Measurements from ENCODE around the gene RSRP1. TPM values are rescaled to one million over a fixed set of nuclear protein-coding genes. Genes with fewer than 3 reads are reported as not detected.
"Not testable (repeated sequence)": the region's sequence is repeated elsewhere in the genome, so short reads cannot be mapped to it uniquely, and the experiment has no call there.

RSRP1 gene, protein sequence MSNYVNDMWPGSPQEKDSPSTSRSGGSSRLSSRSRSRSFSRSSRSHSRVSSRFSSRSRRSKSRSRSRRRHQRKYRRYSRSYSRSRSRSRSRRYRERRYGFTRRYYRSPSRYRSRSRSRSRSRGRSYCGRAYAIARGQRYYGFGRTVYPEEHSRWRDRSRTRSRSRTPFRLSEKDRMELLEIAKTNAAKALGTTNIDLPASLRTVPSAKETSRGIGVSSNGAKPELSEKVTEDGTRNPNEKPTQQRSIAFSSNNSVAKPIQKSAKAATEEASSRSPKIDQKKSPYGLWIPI
- 155 TPM for total RNA-seq
- long read RNA-seq, transcript RSRP1-207 (4 exons, 2,941 nt), result major isoform, 15 of 50 reads
- long read RNA-seq, partial matches to known transcripts, result 4 of 50 reads
- long read RNA-seq, other reads (novel, unspliced or antisense), result 27 of 50 reads

GRCh38 chr1:25247024-25247828, at the start of gene RSRP1:
Gene RSRP1, minus strand, starts transcription at chr1:25247454. Its CDS starts 491 bp downstream, at chr1:25246963.
- ATAC-seq (peak; percentile 96), DNase-seq (peak; percentile 100)
- no peaks in the 10 kb centered on the region for H3K27me3 ChIP-seq
- peak; percentile 14 for TF ChIP-seq CTCF (IDR thresholded peaks at IDR 0.05)
- H3K4me1 ChIP-seq, result peaks cover 28% of the 10 kb centered on the region
- intact Hi-C loops (cut with DNase I), result no loop called here
- H3K9me3 ChIP-seq, result no peaks in the 10 kb centered on the region
- peaks cover 45% of the 10 kb centered on the region for H3K36me3 ChIP-seq
- peak within 1 kb of the TSS; percentile 93 for H3K4me3 ChIP-seq
- H3K27ac ChIP-seq, result peak within 1 kb of the TSS; percentile 99

DNA sequence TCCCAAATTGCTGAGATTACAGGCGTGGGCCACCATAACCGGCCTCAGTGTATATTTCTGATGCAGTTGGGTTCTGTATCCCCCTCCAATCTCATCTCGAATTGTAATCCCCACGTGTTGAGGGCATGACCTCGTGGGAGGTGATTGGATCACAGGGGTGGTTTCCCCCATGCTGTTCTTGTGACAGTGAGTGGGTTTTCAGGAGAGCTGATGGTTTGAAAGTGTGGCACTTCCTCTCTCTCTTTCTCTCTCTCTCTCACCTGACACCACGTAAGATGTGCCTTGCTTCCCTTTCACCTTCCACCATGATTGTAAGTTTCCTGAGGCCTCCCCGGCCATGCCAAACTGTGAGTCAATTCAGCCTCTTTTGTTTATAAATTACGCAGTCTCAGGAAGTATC, 49.2 kb upstream of the RSRP1 start:
- not testable (repeated sequence) for H3K27me3 ChIP-seq

GRCh38 chr1:25294889-25295826, 47.9 kb upstream of the RSRP1 start:
- H3K27me3 ChIP-seq; intact Hi-C loops (cut with DNase I); ATAC-seq; H3K9me3 ChIP-seq; H3K27ac ChIP-seq; DNase-seq; H3K4me3 ChIP-seq; H3K36me3 ChIP-seq; H3K4me1 ChIP-seq: not testable (repeated sequence)

More for the DNA sequence above, 49.2 kb upstream of the RSRP1 start:
- H3K36me3 ChIP-seq; H3K4me1 ChIP-seq; H3K27ac ChIP-seq; DNase-seq; intact Hi-C loops (cut with DNase I); ATAC-seq; H3K9me3 ChIP-seq; H3K4me3 ChIP-seq: not testable (repeated sequence)

DNA sequence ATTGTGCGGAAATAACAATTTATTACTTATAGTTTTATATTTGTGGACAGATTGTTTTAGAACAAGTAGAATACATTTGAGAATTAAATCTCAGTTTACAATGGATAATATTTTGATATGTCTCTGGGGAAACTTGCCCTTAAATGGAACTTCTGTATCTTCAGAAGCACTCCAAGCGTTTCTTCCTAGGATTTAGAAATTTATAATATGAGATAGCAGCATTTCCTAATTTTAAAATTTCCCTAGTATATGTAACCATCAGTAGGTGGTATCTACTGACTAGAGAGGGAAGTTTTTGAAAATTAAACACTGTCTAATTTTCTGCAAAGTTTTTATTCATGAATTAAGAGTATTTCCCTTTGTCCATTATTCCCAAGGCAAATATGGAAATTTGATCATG, 46.2 kb upstream of the RSRP1 start:
- H3K27ac ChIP-seq; DNase-seq; H3K9me3 ChIP-seq; H3K4me3 ChIP-seq; H3K4me1 ChIP-seq; H3K27me3 ChIP-seq; ATAC-seq; H3K36me3 ChIP-seq; intact Hi-C loops (cut with DNase I): not testable (repeated sequence)

DNA sequence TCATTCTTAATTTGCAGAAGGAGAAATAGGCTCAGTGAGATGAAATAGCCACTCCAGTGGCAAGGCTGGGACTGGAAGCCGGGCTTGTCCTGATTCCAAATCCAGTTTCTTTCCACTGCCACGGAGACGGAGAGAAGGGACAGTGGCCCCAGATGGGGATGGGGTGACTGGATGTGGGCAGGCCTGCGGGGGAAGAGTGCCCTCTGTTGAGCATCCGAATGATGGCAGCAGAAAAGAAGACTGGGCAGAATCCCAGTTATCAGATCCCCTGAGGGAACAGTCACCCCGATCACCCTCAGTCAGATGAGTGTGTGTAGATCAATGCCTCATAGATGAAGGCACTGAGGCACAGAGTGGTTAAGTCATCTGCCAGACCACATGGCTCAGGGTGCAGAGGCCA, 42.8 kb upstream of the RSRP1 start:
- H3K27me3 ChIP-seq; H3K9me3 ChIP-seq; H3K27ac ChIP-seq; DNase-seq; H3K4me1 ChIP-seq; H3K4me3 ChIP-seq; H3K36me3 ChIP-seq; intact Hi-C loops (cut with DNase I): not testable (repeated sequence)
- peak; percentile 86 for ATAC-seq

DNA sequence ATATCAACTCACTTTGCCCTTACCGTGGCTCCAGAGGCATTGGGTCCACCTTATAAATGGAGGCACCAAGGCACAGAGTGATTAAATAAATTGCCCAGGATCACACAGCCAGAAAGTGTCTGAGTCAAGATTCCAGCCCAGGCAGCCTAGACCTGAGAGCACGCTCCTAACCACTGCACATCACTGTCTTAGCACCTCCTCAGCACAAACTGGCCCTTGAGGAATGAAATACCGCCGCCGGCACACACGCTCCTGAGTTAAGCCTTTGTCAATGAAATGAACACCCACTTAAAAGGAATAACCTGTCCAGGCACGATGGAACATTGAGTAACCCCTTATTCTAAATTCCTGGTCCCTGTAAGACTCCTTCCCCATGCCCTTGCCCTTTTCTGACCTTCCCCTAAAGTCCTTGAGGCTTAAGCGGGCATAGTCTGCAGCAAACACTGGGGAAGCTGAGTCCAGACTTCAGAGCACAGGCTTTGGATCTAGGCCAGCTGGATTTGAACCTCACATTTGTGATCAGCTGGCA, 41.4 kb upstream of the RSRP1 start:
- DNase-seq; H3K36me3 ChIP-seq; H3K27me3 ChIP-seq; H3K4me3 ChIP-seq; intact Hi-C loops (cut with DNase I); H3K4me1 ChIP-seq; H3K9me3 ChIP-seq; H3K27ac ChIP-seq; ATAC-seq: not testable (repeated sequence)

DNA sequence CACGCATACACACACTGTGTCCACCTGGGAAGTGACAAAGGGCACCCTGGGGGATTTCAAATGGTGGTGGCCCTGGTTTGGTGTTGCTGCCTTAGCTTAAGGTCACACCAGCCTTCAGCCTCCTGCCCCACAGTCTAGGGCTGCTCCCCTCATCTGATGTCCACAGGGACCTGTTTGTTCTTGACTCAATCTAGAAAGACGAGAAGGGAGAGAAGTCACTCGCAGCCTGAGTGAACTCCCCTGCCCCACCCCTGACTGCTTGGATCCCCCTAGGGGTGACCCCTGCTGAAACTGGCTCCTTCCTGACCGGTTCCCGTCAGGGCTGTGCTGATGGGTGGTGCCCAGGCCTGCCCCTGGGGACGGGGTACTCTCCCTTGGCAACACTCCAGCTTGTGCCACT, 39.9 kb upstream of the RSRP1 start:
- H3K4me3 ChIP-seq; H3K27ac ChIP-seq; H3K9me3 ChIP-seq; H3K36me3 ChIP-seq; H3K4me1 ChIP-seq; H3K27me3 ChIP-seq; DNase-seq; intact Hi-C loops (cut with DNase I); ATAC-seq: not testable (repeated sequence)

DNA sequence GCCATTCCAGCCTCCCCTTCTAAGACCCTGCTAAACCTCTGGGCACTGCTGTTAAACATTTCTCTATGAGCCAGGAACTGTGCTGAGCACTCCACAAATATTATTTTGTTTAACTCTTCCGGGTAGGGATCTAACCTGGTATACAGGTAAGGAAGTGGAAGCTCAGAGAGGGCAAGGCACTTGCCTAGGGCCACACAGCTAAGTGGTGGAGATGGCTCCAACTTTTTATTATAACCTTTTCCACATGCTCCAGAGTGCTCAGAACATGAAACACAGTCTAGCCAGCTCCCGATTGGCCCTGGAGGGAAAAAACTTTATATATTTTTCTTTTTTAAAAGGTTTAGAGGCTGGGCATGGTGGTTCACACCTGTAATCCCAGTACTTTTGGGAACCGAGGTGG, 38.6 kb upstream of the RSRP1 start:
- intact Hi-C loops (cut with DNase I); H3K36me3 ChIP-seq; H3K4me3 ChIP-seq; H3K9me3 ChIP-seq; ATAC-seq; H3K4me1 ChIP-seq; H3K27me3 ChIP-seq; DNase-seq; H3K27ac ChIP-seq: not testable (repeated sequence)

- H3K36me3 ChIP-seq; H3K4me1 ChIP-seq; H3K9me3 ChIP-seq; ATAC-seq; H3K27ac ChIP-seq; DNase-seq; H3K27me3 ChIP-seq; H3K4me3 ChIP-seq; intact Hi-C loops (cut with DNase I): not testable (repeated sequence)
Measured at GRCh38 chr1:25279693-25280111, 32.4 kb upstream of the RSRP1 start.

- H3K27me3 ChIP-seq; H3K27ac ChIP-seq; H3K36me3 ChIP-seq; H3K9me3 ChIP-seq; H3K4me3 ChIP-seq; H3K4me1 ChIP-seq; ATAC-seq; intact Hi-C loops (cut with DNase I); DNase-seq: not testable (repeated sequence)
Measured at GRCh38 chr1:25278790-25279189, 31.5 kb upstream of the RSRP1 start.

GRCh38 chr1:25278358-25278757, 31.1 kb upstream of the RSRP1 start:
- H3K9me3 ChIP-seq; H3K36me3 ChIP-seq; H3K27me3 ChIP-seq; H3K27ac ChIP-seq; intact Hi-C loops (cut with DNase I); H3K4me1 ChIP-seq; H3K4me3 ChIP-seq; ATAC-seq; DNase-seq: not testable (repeated sequence)

- intact Hi-C loops (cut with DNase I); DNase-seq: not testable (repeated sequence)
Measured at GRCh38 chr1:25277295-25277694, 30.0 kb upstream of the RSRP1 start.

More at GRCh38 chr1:25277295-25277694, 30.0 kb upstream of the RSRP1 start:
- H3K36me3 ChIP-seq, H3K27ac ChIP-seq, H3K27me3 ChIP-seq, ATAC-seq, H3K4me1 ChIP-seq, H3K4me3 ChIP-seq, H3K9me3 ChIP-seq: not testable (repeated sequence)

Measured in upper lobe of right lung (tissue), 1 donor.